HEK293 (cell line): ENCODE data around the gene ANGPTL4.

Experiments
- CTCF ChIA-PET: fragments of 350-600 bp; formaldehyde crosslinking; extraction: SDS; loops from one replicate; lab custom pipeline; 2021; ENCODE audit warnings: antibody characterized with exemption; lab: Yijun Ruan, JAX
- POLR2A ChIA-PET: fragments of 300-600 bp; formaldehyde crosslinking; extraction: SDS; loops from one replicate; lab custom pipeline; 2020; ENCODE audit warnings: antibody characterized with exemption, inconsistent platforms; lab: Yijun Ruan, JAX
- H3K27ac ChIP-seq: fragments of 200-500 bp; sonication (Bioruptor generic); 2 replicates; pipeline ENCODE4 v1.5.1; 2014; ENCODE audit warnings: low read depth, low read length, control low read depth, inconsistent platforms; ENCODE audit errors: extremely low read depth
- H3K36me3 ChIP-seq, 2 experiments: fragments of 200-500 bp in 1 of 2; sonication (Bioruptor generic) in 1 of 2; 1 replicate in 1 of 2; 2 replicates in 1 of 2; pipeline ENCODE4 v1.5.1; 2014 to 2017; ENCODE audit warnings: inconsistent platforms in 2 of 2, low read length in 2 of 2; ENCODE audit not compliant: control insufficient read depth in 2 of 2, insufficient read depth in 1 of 2
- H3K4me1 ChIP-seq: fragments of 200-500 bp; sonication (Bioruptor generic); 2 replicates; pipeline ENCODE4 v1.5.1; 2014; ENCODE audit warnings: mild to moderate bottlenecking, low read length, inconsistent platforms; ENCODE audit not compliant: control insufficient read depth, insufficient read depth
- H3K4me3 ChIP-seq: 2 replicates; pipeline ENCODE4 v1.5.1; 2011; ENCODE audit warnings: low read depth, mild to moderate bottlenecking, control low read depth, low read length, moderate library complexity
- H3K9me3 ChIP-seq: fragments of 200-500 bp; sonication (Bioruptor generic); 2 replicates; pipeline ENCODE4 v1.5.1; 2014; ENCODE audit warnings: low read depth, low read length, inconsistent platforms; ENCODE audit not compliant: control insufficient read depth, insufficient read depth
- KLF16 ChIP-seq: fragments of 450-650 bp; formaldehyde crosslinking; IDR thresholded peaks from 2 replicates; pipeline ENCODE4 v1.5.1; 2017; ENCODE audit warnings: missing biosample characterization, missing genetic modification characterization
- PRDM1 ChIP-seq: fragments of 450-650 bp; formaldehyde crosslinking; IDR thresholded peaks from 2 replicates; pipeline ENCODE4; 2016; ENCODE audit warnings: missing biosample characterization, missing genetic modification characterization
- SP7 ChIP-seq: fragments of 450-650 bp; formaldehyde crosslinking; IDR thresholded peaks from 2 replicates; pipeline ENCODE4 v1.5.1; 2016; ENCODE audit warnings: missing biosample characterization, missing genetic modification characterization
- ZBTB20 ChIP-seq: fragments of 450-650 bp; formaldehyde crosslinking; IDR thresholded peaks from 2 replicates; pipeline ENCODE4 v1.5.1; 2016; ENCODE audit warnings: missing biosample characterization, missing genetic modification characterization
- ZEB2 ChIP-seq: fragments of 450-650 bp; formaldehyde crosslinking; IDR thresholded peaks from 2 replicates; pipeline ENCODE4 v1.5.1; 2016; ENCODE audit warnings: missing biosample characterization, missing genetic modification characterization
- ZFP3 ChIP-seq: fragments of 450-650 bp; formaldehyde crosslinking; IDR thresholded peaks from 2 replicates; pipeline ENCODE4 v1.5.1; 2016; ENCODE audit warnings: low read depth, missing biosample characterization, missing genetic modification characterization
- ZNF132 ChIP-seq: fragments of 450-650 bp; formaldehyde crosslinking; IDR thresholded peaks from 2 replicates; pipeline ENCODE4 v1.5.1; 2017; ENCODE audit warnings: missing biosample characterization, missing genetic modification characterization, borderline replicate concordance
- ZNF146 ChIP-seq: fragments of 450-650 bp; formaldehyde crosslinking; IDR thresholded peaks from 2 replicates; pipeline ENCODE4 v1.5.1; 2016; ENCODE audit warnings: missing biosample characterization, missing genetic modification characterization
- ZNF202 ChIP-seq: fragments of 450-650 bp; formaldehyde crosslinking; IDR thresholded peaks from 2 replicates; pipeline ENCODE4 v1.5.1; 2016; ENCODE audit warnings: missing biosample characterization, missing genetic modification characterization, borderline replicate concordance
- ZNF266 ChIP-seq: fragments of 450-650 bp; formaldehyde crosslinking; IDR thresholded peaks from 2 replicates; pipeline ENCODE4 v1.5.1; 2016; ENCODE audit warnings: missing biosample characterization, missing genetic modification characterization, low read depth
- ZNF292 ChIP-seq: fragments of 450-650 bp; formaldehyde crosslinking; IDR thresholded peaks from 2 replicates; pipeline ENCODE4 v1.5.1; 2016; ENCODE audit warnings: low read depth, missing biosample characterization, missing genetic modification characterization, borderline replicate concordance
- ZNF350 ChIP-seq: fragments of 450-650 bp; formaldehyde crosslinking; IDR thresholded peaks from 2 replicates; pipeline ENCODE4 v1.5.0; 2017; ENCODE audit warnings: missing biosample characterization, mild to moderate bottlenecking, missing genetic modification characterization
- ZNF37A ChIP-seq: fragments of 450-650 bp; IDR thresholded peaks from 2 replicates; pipeline ENCODE4 v1.5.1; 2018; ENCODE audit warnings: missing biosample characterization, missing genetic modification characterization
- ZNF391 ChIP-seq: fragments of 450-650 bp; formaldehyde crosslinking; IDR thresholded peaks from 2 replicates; pipeline ENCODE4 v1.5.1; 2016; ENCODE audit warnings: low read depth, missing biosample characterization, missing genetic modification characterization, borderline replicate concordance
- ZNF530 ChIP-seq: fragments of 450-650 bp; formaldehyde crosslinking; IDR thresholded peaks from 2 replicates; pipeline ENCODE4 v1.5.1; 2016; ENCODE audit warnings: low read depth, missing biosample characterization, missing genetic modification characterization
- ZNF837 ChIP-seq: fragments of 450-650 bp; formaldehyde crosslinking; IDR thresholded peaks from 2 replicates; pipeline ENCODE4 v1.5.1; 2016; ENCODE audit warnings: missing biosample characterization, missing genetic modification characterization
- ZSCAN16 ChIP-seq: fragments of 450-650 bp; formaldehyde crosslinking; IDR thresholded peaks from 2 replicates; pipeline ENCODE4 v1.5.1; 2016; ENCODE audit warnings: missing biosample characterization, missing genetic modification characterization
- TF ChIP-seq, protein P1 (sequence below): fragments of 450-650 bp; formaldehyde crosslinking; IDR thresholded peaks from 2 replicates; pipeline ENCODE4 v1.5.1; 2017; ENCODE audit warnings: missing biosample characterization, missing genetic modification characterization
- TF ChIP-seq, protein P2 (sequence below): fragments of 450-650 bp; formaldehyde crosslinking; IDR thresholded peaks from 2 replicates; pipeline ENCODE4 v1.5.1; 2016; ENCODE audit warnings: missing biosample characterization, missing genetic modification characterization
- TF ChIP-seq, protein P3 (sequence below): fragments of 450-650 bp; formaldehyde crosslinking; IDR thresholded peaks from 2 replicates; pipeline ENCODE4 v1.5.1; 2016; ENCODE audit warnings: missing biosample characterization, missing genetic modification characterization
- TF ChIP-seq, protein P4 (sequence below): fragments of 450-650 bp; formaldehyde crosslinking; IDR thresholded peaks from 2 replicates; pipeline ENCODE4 v1.5.1; 2016; ENCODE audit warnings: missing biosample characterization, missing genetic modification characterization
- TF ChIP-seq, protein P5 (sequence below): fragments of 450-650 bp; formaldehyde crosslinking; IDR thresholded peaks from 2 replicates; pipeline ENCODE4 v1.5.1; 2016; ENCODE audit warnings: missing biosample characterization, missing genetic modification characterization

Gene ANGPTL4

DNA sequence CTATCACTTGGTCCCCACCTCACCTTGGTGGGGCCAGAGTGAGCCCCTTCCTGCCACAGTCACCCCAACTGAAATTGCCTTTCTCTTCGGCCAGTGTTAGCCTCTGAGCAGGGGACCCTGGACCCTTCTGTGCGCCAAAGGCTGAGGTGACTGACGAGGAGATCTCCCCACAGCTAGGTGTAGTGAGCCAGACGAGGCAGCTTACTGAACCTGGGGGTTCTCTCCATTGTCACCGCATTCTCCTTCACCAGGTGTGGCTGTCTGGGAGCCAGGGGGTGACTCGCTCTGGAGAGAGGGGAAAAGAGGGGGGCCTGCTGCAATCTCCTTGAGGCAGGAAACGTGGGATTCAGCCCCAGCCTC is 41.3 kb upstream of the ANGPTL4 start:
- Histone ChIP-seq H3K4me3 (peak overlapping the region; percentile 97), H3K4me1 (peaks cover 5% of the 10 kb centered on the region; the same call in 1 of the 2 replicates), H3K27ac (no peak overlapping the region; the same call in 1 of the 2 replicates), H3K36me3 (peaks cover 7 to 32% of the 10 kb centered on the region in 2 experiments), H3K9me3 (no peaks in the 10 kb centered on the region)
- POLR2A ChIA-PET = interaction anchor here (0.6 to 2.0 kb wide), 4 partner anchors 12 to 236 kb away, joined by 3 to 22 read pairs (median 3); no protein-coding TSS in a partner anchor
- CTCF ChIA-PET = interaction anchor here (0.7 kb wide), 2 partner anchors 10 to 31 kb away, joined by 3 to 4 read pairs; no protein-coding TSS in a partner anchor
- no peak for TF ChIP-seq ZNF530 (tag by site-specific recombination)
- no peak for TF ChIP-seq SP7 (tag by site-specific recombination)
- TF ChIP-seq, protein P1, sequence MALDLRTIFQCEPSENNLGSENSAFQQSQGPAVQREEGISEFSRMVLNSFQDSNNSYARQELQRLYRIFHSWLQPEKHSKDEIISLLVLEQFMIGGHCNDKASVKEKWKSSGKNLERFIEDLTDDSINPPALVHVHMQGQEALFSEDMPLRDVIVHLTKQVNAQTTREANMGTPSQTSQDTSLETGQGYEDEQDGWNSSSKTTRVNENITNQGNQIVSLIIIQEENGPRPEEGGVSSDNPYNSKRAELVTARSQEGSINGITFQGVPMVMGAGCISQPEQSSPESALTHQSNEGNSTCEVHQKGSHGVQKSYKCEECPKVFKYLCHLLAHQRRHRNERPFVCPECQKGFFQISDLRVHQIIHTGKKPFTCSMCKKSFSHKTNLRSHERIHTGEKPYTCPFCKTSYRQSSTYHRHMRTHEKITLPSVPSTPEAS (tag by site-specific recombination) = no peak
- TF ChIP-seq ZNF266 (tag by site-specific recombination) = no peak
- TF ChIP-seq ZEB2 (tag by site-specific recombination) = no peak
- TF ChIP-seq PRDM1 (tag by site-specific recombination) = no peak
- no peak for TF ChIP-seq ZNF202 (tag by site-specific recombination)
- TF ChIP-seq ZNF146 = no peak
- no peak for TF ChIP-seq ZNF37A
- no peak for TF ChIP-seq ZBTB20 (tag by site-specific recombination)
- TF ChIP-seq ZNF350 (tag by site-specific recombination) = no peak
- TF ChIP-seq ZNF391 (tag by site-specific recombination) = no peak
- TF ChIP-seq ZNF292 (tag by site-specific recombination) = no peak

DNA sequence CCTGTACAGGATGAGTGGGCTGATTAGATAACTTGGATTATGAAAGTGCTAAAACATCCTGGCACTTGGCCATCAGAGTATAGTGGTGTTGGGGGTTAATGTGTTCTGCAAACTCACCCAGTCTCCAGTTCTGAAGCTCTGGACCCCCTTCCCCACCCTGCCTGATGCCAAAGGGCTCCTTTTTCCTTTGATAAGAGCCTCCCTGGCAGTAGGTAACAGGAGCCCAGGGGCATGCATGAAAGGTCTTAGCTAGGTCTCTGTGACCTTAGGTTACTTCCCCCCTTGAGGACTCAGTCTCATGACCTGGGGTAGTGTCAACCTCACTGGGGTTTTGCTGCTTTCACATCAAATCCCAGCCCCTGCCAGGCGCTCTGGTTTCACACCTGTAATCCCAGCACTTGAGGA is 40.2 kb upstream of the ANGPTL4 start:
- ChIA-PET CTCF (interaction anchor here (0.7 to 1.4 kb wide), 3 partner anchors 10 to 20 kb away, joined by 3 to 5 read pairs (median 4); no protein-coding TSS in a partner anchor), POLR2A (interaction anchor here (0.9 to 2.2 kb wide), 6 partner anchors 11 to 455 kb away, joined by 3 to 9 read pairs (median 4); no protein-coding TSS in a partner anchor)
- Histone ChIP-seq H3K4me3 (no peak overlapping the region), H3K4me1 (peaks cover 5% of the 10 kb centered on the region; the same call in 1 of the 2 replicates), H3K9me3 (no peaks in the 10 kb centered on the region)
- no peak for TF ChIP-seq ZNF837
- TF ChIP-seq, protein P2, sequence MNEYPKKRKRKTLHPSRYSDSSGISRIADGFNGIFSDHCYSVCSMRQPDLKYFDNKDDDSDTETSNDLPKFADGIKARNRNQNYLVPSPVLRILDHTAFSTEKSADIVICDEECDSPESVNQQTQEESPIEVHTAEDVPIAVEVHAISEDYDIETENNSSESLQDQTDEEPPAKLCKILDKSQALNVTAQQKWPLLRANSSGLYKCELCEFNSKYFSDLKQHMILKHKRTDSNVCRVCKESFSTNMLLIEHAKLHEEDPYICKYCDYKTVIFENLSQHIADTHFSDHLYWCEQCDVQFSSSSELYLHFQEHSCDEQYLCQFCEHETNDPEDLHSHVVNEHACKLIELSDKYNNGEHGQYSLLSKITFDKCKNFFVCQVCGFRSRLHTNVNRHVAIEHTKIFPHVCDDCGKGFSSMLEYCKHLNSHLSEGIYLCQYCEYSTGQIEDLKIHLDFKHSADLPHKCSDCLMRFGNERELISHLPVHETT = no peak
- TF ChIP-seq, protein P3, sequence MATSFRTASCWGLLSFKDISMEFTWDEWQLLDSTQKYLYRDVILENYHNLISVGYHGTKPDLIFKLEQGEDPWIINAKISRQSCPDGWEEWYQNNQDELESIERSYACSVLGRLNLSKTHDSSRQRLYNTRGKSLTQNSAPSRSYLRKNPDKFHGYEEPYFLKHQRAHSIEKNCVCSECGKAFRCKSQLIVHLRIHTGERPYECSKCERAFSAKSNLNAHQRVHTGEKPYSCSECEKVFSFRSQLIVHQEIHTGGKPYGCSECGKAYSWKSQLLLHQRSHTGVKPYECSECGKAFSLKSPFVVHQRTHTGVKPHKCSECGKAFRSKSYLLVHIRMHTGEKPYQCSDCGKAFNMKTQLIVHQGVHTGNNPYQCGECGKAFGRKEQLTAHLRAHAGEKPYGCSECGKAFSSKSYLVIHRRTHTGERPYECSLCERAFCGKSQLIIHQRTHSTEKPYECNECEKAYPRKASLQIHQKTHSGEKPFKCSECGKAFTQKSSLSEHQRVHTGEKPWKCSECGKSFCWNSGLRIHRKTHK (tag by site-specific recombination) = no peak
- TF ChIP-seq ZSCAN16 (tag by site-specific recombination) = no peak
- no peak for TF ChIP-seq ZNF350 (tag by site-specific recombination)
- TF ChIP-seq, protein P4, sequence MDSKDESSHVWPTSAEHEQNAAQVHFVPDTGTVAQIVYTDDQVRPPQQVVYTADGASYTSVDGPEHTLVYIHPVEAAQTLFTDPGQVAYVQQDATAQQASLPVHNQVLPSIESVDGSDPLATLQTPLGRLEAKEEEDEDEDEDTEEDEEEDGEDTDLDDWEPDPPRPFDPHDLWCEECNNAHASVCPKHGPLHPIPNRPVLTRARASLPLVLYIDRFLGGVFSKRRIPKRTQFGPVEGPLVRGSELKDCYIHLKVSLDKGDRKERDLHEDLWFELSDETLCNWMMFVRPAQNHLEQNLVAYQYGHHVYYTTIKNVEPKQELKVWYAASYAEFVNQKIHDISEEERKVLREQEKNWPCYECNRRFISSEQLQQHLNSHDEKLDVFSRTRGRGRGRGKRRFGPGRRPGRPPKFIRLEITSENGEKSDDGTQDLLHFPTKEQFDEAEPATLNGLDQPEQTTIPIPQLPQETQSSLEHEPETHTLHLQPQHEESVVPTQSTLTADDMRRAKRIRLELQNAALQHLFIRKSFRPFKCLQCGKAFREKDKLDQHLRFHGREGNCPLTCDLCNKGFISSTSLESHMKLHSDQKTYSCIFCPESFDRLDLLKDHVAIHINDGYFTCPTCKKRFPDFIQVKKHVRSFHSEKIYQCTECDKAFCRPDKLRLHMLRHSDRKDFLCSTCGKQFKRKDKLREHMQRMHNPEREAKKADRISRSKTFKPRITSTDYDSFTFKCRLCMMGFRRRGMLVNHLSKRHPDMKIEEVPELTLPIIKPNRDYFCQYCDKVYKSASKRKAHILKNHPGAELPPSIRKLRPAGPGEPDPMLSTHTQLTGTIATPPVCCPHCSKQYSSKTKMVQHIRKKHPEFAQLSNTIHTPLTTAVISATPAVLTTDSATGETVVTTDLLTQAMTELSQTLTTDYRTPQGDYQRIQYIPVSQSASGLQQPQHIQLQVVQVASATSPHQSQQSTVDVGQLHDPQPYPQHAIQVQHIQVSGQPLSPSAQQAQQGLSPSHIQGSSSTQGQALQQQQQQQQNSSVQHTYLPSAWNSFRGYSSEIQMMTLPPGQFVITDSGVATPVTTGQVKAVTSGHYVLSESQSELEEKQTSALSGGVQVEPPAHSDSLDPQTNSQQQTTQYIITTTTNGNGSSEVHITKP = no peak
- TF ChIP-seq ZNF132 = no peak
- no peak for TF ChIP-seq KLF16 (tag by site-specific recombination)
- peak; percentile 25; the same call in 1 of the 2 replicates for TF ChIP-seq ZBTB20 (tag by site-specific recombination)
- TF ChIP-seq, protein P5, sequence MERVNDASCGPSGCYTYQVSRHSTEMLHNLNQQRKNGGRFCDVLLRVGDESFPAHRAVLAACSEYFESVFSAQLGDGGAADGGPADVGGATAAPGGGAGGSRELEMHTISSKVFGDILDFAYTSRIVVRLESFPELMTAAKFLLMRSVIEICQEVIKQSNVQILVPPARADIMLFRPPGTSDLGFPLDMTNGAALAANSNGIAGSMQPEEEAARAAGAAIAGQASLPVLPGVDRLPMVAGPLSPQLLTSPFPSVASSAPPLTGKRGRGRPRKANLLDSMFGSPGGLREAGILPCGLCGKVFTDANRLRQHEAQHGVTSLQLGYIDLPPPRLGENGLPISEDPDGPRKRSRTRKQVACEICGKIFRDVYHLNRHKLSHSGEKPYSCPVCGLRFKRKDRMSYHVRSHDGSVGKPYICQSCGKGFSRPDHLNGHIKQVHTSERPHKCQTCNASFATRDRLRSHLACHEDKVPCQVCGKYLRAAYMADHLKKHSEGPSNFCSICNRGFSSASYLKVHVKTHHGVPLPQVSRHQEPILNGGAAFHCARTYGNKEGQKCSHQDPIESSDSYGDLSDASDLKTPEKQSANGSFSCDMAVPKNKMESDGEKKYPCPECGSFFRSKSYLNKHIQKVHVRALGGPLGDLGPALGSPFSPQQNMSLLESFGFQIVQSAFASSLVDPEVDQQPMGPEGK (tag by site-specific recombination) = 0 out of 2 replicates have a peak, but pooled peaks have one; percentile 15
- peak; percentile 73; the same call in 1 of the 2 replicates for TF ChIP-seq ZFP3
- TF ChIP-seq, all 188 proteins: peak for 3
- H3K27ac ChIP-seq = no peak overlapping the region
- H3K36me3 ChIP-seq = peaks cover 7 to 32% of the 10 kb centered on the region in 2 experiments
